Retinal pigment epithelial cell (primary cell): ENCODE data around the gene TLR10.

Experiments used
- DNase-seq: peaks from one replicate; pipeline ENCODE4 v3.0.0-alpha.2; 2010; ENCODE audit warnings: low read depth
- H3K4me3 ChIP-seq: 2 replicates; pipeline ENCODE4 v1.5.1; 2011; ENCODE audit warnings: mild to moderate bottlenecking, low read length, control low read depth, moderate library complexity
- TF ChIP-seq, protein P1 (sequence below): conservative IDR thresholded peaks from 2 replicates; pipeline ENCODE4 v1.5.1; 2011; ENCODE audit warnings: low read depth, low read length, control low read depth, inconsistent platforms

TLR10 gene

DNA sequence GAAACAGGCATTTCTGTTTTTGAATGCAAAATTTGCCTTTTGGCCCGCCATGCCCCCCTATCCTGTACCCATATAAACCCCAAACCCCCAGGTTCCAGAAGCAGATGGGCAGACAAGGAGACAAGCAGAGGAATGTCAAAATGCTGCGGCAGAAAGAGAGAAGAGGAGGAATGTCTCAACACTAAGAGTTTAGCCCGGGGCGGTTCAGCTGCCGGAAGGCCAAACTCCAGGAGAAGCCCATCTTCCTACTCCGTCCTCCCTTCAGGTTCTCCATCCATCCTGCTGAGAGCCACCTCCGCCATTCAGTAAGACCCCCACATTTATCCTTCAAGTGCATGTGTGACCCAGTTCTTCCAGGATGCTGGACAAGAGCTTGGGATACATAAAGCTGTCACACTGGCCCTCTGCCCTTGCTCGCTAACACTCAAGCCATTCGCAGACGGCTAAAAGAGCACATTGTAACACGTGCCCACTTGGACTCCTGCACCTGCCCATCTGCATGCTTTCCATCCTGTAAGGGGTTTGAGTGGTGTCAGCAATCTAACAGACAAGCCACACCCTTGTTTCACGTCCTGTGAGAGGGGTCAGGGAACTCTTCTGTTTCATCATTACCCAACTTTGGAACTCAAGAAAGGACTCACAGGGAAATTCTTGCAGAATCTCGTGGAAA lies 31.3 kb downstream of the TLR10 start:
- H3K4me3 ChIP-seq = no peak overlapping the region
- no peak for DNase-seq
- TF ChIP-seq, protein P1, sequence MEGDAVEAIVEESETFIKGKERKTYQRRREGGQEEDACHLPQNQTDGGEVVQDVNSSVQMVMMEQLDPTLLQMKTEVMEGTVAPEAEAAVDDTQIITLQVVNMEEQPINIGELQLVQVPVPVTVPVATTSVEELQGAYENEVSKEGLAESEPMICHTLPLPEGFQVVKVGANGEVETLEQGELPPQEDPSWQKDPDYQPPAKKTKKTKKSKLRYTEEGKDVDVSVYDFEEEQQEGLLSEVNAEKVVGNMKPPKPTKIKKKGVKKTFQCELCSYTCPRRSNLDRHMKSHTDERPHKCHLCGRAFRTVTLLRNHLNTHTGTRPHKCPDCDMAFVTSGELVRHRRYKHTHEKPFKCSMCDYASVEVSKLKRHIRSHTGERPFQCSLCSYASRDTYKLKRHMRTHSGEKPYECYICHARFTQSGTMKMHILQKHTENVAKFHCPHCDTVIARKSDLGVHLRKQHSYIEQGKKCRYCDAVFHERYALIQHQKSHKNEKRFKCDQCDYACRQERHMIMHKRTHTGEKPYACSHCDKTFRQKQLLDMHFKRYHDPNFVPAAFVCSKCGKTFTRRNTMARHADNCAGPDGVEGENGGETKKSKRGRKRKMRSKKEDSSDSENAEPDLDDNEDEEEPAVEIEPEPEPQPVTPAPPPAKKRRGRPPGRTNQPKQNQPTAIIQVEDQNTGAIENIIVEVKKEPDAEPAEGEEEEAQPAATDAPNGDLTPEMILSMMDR = no peak

- DNase-seq = no peak
- TF ChIP-seq, protein P1 = no peak
- no peak overlapping the region for H3K4me3 ChIP-seq
Measured at GRCh38 chr4:38749336-38749735, 33.5 kb downstream of the TLR10 start.

GRCh38 chr4:38747629-38748028 lies 35.2 kb downstream of the TLR10 start:
- TF ChIP-seq, protein P1 = no peak
- DNase-seq = no peak

GRCh38 chr4:38745881-38746280 lies 36.9 kb downstream of the TLR10 start:
- TF ChIP-seq, protein P1 = no peak
- no peak for DNase-seq
- no peak overlapping the region for H3K4me3 ChIP-seq

More at GRCh38 chr4:38747629-38748028, 35.2 kb downstream of the TLR10 start:
- no peak overlapping the region for H3K4me3 ChIP-seq

- DNase-seq = no peak
Measured at GRCh38 chr4:38743866-38744265, 38.9 kb downstream of the TLR10 start.

DNA sequence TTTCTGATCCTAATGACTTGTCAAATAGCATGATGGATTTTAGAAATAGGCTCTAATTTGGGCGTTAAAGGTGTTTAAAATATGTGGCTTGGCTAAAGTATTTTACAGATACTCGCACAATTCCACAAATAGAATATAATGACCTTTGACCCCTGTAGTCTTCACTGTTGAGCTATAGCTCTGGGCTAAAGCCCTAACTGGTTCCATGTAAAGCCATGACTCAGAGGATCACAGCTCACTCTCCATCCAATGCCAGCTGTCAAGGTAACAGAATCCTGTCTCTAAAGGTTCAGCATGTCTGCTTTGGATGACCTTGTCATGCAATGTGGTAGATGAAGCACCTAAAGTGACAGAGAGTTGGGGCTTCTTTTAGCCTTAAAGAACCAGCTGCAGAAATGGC lies 42.5 kb downstream of the TLR10 start:
- DNase-seq = no peak
- TF ChIP-seq, protein P1 = no peak
- H3K4me3 ChIP-seq = no peak overlapping the region

More at GRCh38 chr4:38743866-38744265, 38.9 kb downstream of the TLR10 start:
- H3K4me3 ChIP-seq = no peak overlapping the region
- TF ChIP-seq, protein P1 = no peak
